Upper lobe of left lung (tissue), 6 donors: ENCODE results near the gene ATP10B. TPM values are rescaled to one million over a fixed set of nuclear protein-coding genes. Genes with fewer than 3 reads are reported as not detected.

ENCODE experiments used
- ATAC-seq, 2 donors: fragments of 200-7000 bp; cut with Tn5 transposase; one replicate each; pipeline ENCODE4 v1.9.1; 2022; ENCODE audit warnings: mild to moderate bottlenecking in 2 of 2, moderate library complexity in 2 of 2; ENCODE audit not compliant: low FRiP score in 2 of 2
- DNase-seq, 2 donors: peaks; one replicate each; pipeline ENCODE4 v3.0.0-alpha.2; 2019 to 2020
- H3K27ac ChIP-seq, 4 donors: fragments of 200-600 bp; sonication (generic); one replicate each; pipeline ENCODE4 v1.5.1; 2016 to 2019
- H3K27me3 ChIP-seq, 4 donors: fragments of 200-600 bp; sonication (generic); one replicate each; pipeline ENCODE4 v1.5.1; 2017 to 2019
- H3K36me3 ChIP-seq, 4 donors: fragments of 200-600 bp; sonication (generic); one replicate each; pipeline ENCODE4 v1.5.1; 2016 to 2019
- H3K4me1 ChIP-seq, 4 donors: fragments of 200-600 bp; sonication (generic); one replicate each; pipeline ENCODE4 v1.5.1; 2018 to 2019
- H3K4me3 ChIP-seq, 4 donors: fragments of 200-600 bp; sonication (generic); one replicate each; pipeline ENCODE4 v1.5.1; 2017 to 2019; ENCODE audit warnings: mild to moderate bottlenecking in 2 of 4, moderate library complexity in 1 of 4
- H3K9me3 ChIP-seq, 4 donors: fragments of 200-600 bp; sonication (generic); one replicate each; pipeline ENCODE4 v1.5.1; 2018 to 2019
- CTCF ChIP-seq, 6 experiments: fragments of 450-650 bp in 4 of 6; fragments of 200-600 bp in 2 of 6; sonication (generic) in 2 of 6; IDR thresholded peaks; one replicate each; pipeline ENCODE4 v1.5.1; 2016 to 2019; ENCODE audit warnings: antibody characterized with exemption in 6 of 6
- EP300 ChIP-seq, 4 donors: sonication (generic); formaldehyde crosslinking; IDR thresholded peaks; one replicate each; pipeline ENCODE4 v1.5.1; 2017; ENCODE audit warnings: antibody characterized with exemption in 4 of 4, control low read depth in 2 of 4
- POLR2A ChIP-seq, 4 donors: fragments of 450-650 bp; IDR thresholded peaks; one replicate each; pipeline ENCODE4 v1.5.1; 2016 to 2017; ENCODE audit warnings: antibody characterized with exemption in 4 of 4, mild to moderate bottlenecking in 2 of 4
- POLR2AphosphoS5 ChIP-seq, 2 donors: sonication (generic); formaldehyde crosslinking; IDR thresholded peaks; one replicate each; pipeline ENCODE4 v1.5.1; 2017; ENCODE audit warnings: antibody characterized with exemption in 2 of 2
- WGBS, 2 donors: methylation state at CpG; one replicate each; pipeline ENCODE4 v1.1.5; 2017 to 2018; 5-methylcytosine and 5-hydroxymethylcytosine counted together
- total RNA-seq, 6 donors: library from RNA; depleted of rRNA in 4 of 6; stranded (reverse); fragments of >200 nt in 4 of 6; gene quantifications; one replicate each; pipeline versions ENCODE4 v1.1.0 to v1.2.1, GENCODE V29; 2016 to 2021
- donor health status: DM: no; HTN: no; CAD: no; lungs with moderate emphysema.
- donor health status: DM: no; HTN: yes; CAD: no; lungs with severe emphysema.

ATP10B gene
- total RNA-seq, 6 donors from 2014 or later, result under 0.01 to 0.30 (median 0.09) TPM; not detected in 1

GRCh38 chr5:160668356-160668755 lies 183.7 kb downstream of the ATP10B start:
- ATAC-seq, result no peak
- WGBS, 2 donors, result 82 to 95% methylated on average over 2 of the region's 2 CpGs
- TF ChIP-seq CTCF (IDR thresholded peaks at IDR 0.05) (no peak), POLR2A (IDR thresholded peaks at IDR 0.05) (no peak), EP300 (IDR thresholded peaks at IDR 0.05) (no peak), POLR2AphosphoS5 (IDR thresholded peaks at IDR 0.05) (no peak)

GRCh38 chr5:160667160-160667559 lies 184.9 kb downstream of the ATP10B start:
- H3K27ac ChIP-seq, result no peak overlapping the region
- H3K36me3 ChIP-seq, result no peaks in the 10 kb centered on the region
- H3K9me3 ChIP-seq, result no peaks in the 10 kb centered on the region
- H3K4me3 ChIP-seq, result no peak overlapping the region
- ATAC-seq (no peak), DNase-seq (no peak)
- no peaks in the 10 kb centered on the region for H3K27me3 ChIP-seq
- TF ChIP-seq EP300 (IDR thresholded peaks at IDR 0.05) (no peak), CTCF (IDR thresholded peaks at IDR 0.05) (no peak), POLR2A (IDR thresholded peaks at IDR 0.05) (no peak), POLR2AphosphoS5 (IDR thresholded peaks at IDR 0.05) (no peak)
- 72 to 78% methylated on average over 5 of the region's 5 CpGs for WGBS, 2 donors
- H3K4me1 ChIP-seq, result no peaks in the 10 kb centered on the region

More at GRCh38 chr5:160668356-160668755, 183.7 kb downstream of the ATP10B start:
- Histone ChIP-seq H3K4me1 (no peaks in the 10 kb centered on the region), H3K36me3 (no peaks in the 10 kb centered on the region), H3K4me3 (no peak overlapping the region), H3K27ac (no peak overlapping the region), H3K27me3 (no peaks in the 10 kb centered on the region), H3K9me3 (no peaks in the 10 kb centered on the region)
- no peak for DNase-seq

- Histone ChIP-seq H3K36me3 (no peaks in the 10 kb centered on the region), H3K9me3 (no peaks in the 10 kb centered on the region), H3K27me3 (no peaks in the 10 kb centered on the region), H3K27ac (no peak overlapping the region), H3K4me1 (no peaks in the 10 kb centered on the region), H3K4me3 (no peak overlapping the region)
- DNase-seq, result no peak
- TF ChIP-seq POLR2A (IDR thresholded peaks at IDR 0.05) (no peak), EP300 (IDR thresholded peaks at IDR 0.05) (no peak), CTCF (IDR thresholded peaks at IDR 0.05) (no peak), POLR2AphosphoS5 (IDR thresholded peaks at IDR 0.05) (no peak)
- ATAC-seq, result no peak
- 76 to 79% methylated on average over 3 of the region's 3 CpGs for WGBS, 2 donors
These were observed 186.6 kb downstream of the ATP10B start for GRCh38 chr5:160665460-160665859.

- no peak for DNase-seq
- TF ChIP-seq EP300 (IDR thresholded peaks at IDR 0.05), result no peak
- no peak for TF ChIP-seq CTCF (IDR thresholded peaks at IDR 0.05)
- TF ChIP-seq POLR2AphosphoS5 (IDR thresholded peaks at IDR 0.05), result no peak
- TF ChIP-seq POLR2A (IDR thresholded peaks at IDR 0.05), result no peak
- H3K36me3 ChIP-seq, result no peaks in the 10 kb centered on the region
- WGBS, 2 donors, result 55 to 60% methylated on average over 1 of the region's 1 CpG
- H3K9me3 ChIP-seq, result no peaks in the 10 kb centered on the region
- H3K27ac ChIP-seq, result no peak overlapping the region
- H3K4me1 ChIP-seq, result no peaks in the 10 kb centered on the region
- H3K27me3 ChIP-seq, result no peaks in the 10 kb centered on the region
- ATAC-seq, result no peak
- no peak overlapping the region for H3K4me3 ChIP-seq
These were observed 191.9 kb downstream of the ATP10B start for GRCh38 chr5:160660132-160660531.

- WGBS, 2 donors, result 69 to 72% methylated on average over 5 of the region's 5 CpGs
- DNase-seq (no peak), ATAC-seq (no peak)
- Histone ChIP-seq H3K4me1 (no peaks in the 10 kb centered on the region), H3K27ac (no peak overlapping the region), H3K36me3 (no peaks in the 10 kb centered on the region), H3K27me3 (no peaks in the 10 kb centered on the region), H3K9me3 (no peaks in the 10 kb centered on the region), H3K4me3 (no peak overlapping the region)
- no peak for TF ChIP-seq POLR2AphosphoS5 (IDR thresholded peaks at IDR 0.05)
- TF ChIP-seq CTCF (IDR thresholded peaks at IDR 0.05), result no peak
- TF ChIP-seq POLR2A (IDR thresholded peaks at IDR 0.05), result no peak
- no peak for TF ChIP-seq EP300 (IDR thresholded peaks at IDR 0.05)
These were observed 194.2 kb downstream of the ATP10B start for GRCh38 chr5:160657622-160658458.
